ENCODE data around the gene RAPGEF1.
"Not testable (repeated sequence)": the region's sequence is repeated elsewhere in the genome, so short reads cannot be mapped to it uniquely, and the experiment has no call there.

Gene RAPGEF1

GRCh38 chr9:131666029-131666428 is 73.8 kb downstream of the RAPGEF1 start:
- Histone ChIP-seq H3K4me3 (no peak overlapping the region), H3K27ac (peak overlapping the region in 4 of 21 experiments; percentile 78 to 95 (median 89))

GRCh38 chr9:131663288-131663687 is 76.6 kb downstream of the RAPGEF1 start:
- H3K4me3 ChIP-seq: no peak overlapping the region
- no peak overlapping the region for H3K27ac ChIP-seq

DNA sequence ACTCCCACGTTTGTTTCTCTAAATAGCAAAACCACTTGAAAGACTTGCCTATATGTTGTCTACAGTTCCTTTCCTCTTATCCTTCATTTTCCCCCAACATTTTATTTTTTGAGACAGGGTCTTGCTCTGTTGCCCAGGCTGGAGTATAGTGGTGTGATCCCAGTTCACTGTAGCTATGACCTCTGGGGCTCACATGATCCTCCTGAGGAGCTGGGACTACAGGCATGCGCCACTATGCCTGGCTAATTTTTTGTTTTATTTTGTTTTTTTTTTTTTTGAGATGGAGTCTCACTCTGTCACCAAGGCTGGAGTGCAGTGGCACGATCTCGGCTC is 77.6 kb downstream of the RAPGEF1 start:
- H3K4me3 ChIP-seq: not testable (repeated sequence)
- H3K27ac ChIP-seq: peak overlapping the region in 1 of 21 experiments; percentile 28

GRCh38 chr9:131661568-131662288 is 78.1 kb downstream of the RAPGEF1 start:
- Histone ChIP-seq H3K4me3 (no peak overlapping the region), H3K27ac (peak overlapping the region in 1 of 21 experiments; percentile 28)

GRCh38 chr9:131660466-131661405 is 79.1 kb downstream of the RAPGEF1 start:
- Histone ChIP-seq H3K4me3 (no peak overlapping the region), H3K27ac (peak overlapping the region in 1 of 21 experiments; percentile 37)

DNA sequence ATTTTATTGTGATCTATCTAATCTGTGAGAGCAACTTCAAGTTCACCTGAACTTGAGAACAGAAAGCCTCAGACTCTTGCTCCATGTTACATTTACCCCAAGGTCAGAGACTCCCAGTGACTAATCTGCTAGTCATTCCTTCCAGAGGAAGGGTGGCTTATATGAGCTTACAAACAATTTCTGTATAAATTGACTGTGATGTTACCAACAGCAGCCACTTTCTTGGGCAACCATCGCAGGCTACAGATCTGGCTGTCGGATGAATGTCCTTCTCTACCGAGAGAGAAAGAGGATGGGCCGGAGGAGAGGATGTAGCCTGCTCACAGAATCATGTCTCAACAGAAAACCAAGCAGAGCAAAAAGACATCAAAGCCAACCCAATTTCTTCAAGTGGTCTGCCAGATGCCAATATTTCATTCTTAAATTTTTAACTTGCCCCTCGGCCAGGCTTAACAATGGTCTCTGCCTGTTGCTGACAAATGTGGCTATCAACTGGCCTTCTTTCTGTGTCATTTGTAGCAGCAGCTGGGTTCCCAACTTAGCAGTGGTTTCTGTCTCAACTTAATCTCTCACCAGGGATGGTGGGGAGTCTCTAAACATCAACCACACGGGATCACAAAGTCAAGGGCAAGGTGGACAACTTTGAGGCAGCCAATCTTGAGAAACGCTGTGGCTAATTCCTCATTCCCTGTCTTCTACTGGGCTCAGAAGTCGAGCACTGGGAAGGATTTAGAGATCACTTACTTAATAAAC is 81.3 kb downstream of the RAPGEF1 start:
- no peak overlapping the region for H3K4me3 ChIP-seq
- peak overlapping the region in 13 of 21 experiments; percentile 4 to 84 (median 54) for H3K27ac ChIP-seq

- Histone ChIP-seq H3K4me3 (no peak overlapping the region), H3K27ac (peak overlapping the region in 12 of 21 experiments; percentile 4 to 84 (median 55))
Measured at GRCh38 chr9:131657940-131658339, 81.9 kb downstream of the RAPGEF1 start.

DNA sequence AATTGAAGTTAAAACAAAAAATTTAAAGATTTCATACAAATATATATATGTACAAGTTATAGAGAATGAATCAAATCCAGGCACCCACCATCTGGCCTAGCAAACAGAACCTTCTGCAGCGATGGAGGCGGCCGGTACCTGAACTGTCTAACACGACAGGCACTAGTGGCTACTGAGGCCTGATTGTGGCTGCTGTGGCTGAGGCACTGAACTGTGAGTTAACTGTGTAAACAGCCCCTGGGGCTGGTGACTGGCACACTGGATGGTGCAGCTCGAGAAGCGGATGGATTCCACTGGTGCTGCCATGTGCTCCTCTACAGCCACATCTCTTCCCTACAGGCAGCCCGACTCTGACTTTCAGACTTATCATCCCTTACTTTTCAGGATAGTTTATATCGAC is 82.4 kb downstream of the RAPGEF1 start:
- Histone ChIP-seq H3K4me3 (no peak overlapping the region), H3K27ac (peak overlapping the region in 13 of 21 experiments; percentile 4 to 84 (median 68))

DNA sequence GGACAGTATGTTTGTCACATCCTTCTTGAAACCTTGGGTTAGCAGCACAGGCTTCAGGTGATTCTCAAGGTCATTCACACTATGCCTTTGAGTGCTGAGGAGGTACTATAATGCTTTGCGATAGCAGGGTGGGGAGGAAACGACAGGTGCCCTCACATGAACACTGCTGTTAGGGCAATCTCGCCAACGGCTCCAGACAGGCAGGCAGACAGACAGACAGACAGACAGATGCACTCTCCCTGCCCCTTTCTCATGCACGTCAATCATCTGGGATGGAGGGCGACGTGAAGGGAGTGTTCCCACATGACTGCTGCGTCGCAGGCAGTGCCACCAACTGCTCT is 82.9 kb downstream of the RAPGEF1 start:
- Histone ChIP-seq H3K4me3 (no peak overlapping the region), H3K27ac (peak overlapping the region in 19 of 21 experiments; percentile 10 to 84 (median 67))

DNA sequence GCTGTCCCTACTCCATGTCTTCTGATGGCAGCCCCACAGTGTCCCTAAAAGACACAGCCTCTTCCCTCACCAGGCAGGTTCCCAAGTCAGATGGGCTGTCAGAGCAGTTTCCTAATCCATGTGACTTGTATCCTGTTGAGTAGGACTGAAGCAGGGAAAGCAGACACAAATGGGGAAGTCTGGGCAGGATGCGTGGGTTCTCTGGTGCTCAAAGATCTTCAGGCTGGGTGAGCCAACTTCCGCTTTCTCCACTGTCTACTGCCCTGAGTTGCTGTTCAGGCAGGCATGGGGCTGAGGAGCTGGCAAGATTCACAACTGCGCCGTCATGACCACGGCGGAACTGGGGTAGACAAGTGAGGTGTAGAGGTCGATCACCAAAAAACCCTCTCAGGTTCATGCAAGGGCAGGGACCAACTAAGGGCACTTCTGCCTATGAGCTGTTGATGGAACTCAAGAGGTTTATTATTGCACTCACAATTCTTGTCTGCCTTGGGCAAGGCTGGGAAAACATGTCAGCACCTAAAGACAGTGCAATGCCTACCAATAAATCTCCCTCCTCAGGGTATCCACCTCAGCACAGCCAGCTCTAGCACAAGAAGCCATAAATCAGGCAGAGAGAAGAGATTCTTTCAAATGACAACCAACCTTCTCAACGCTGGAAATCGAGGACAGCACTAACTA is 83.4 kb downstream of the RAPGEF1 start:
- Histone ChIP-seq H3K4me3 (no peak overlapping the region), H3K27ac (peak overlapping the region in 19 of 21 experiments; percentile 10 to 84 (median 67))

- not testable (repeated sequence) for H3K4me3 ChIP-seq
- H3K27ac ChIP-seq: peak overlapping the region in 5 of 21 experiments; percentile 18 to 60 (median 22)
Measured at GRCh38 chr9:131654369-131654768, 85.5 kb downstream of the RAPGEF1 start.

DNA sequence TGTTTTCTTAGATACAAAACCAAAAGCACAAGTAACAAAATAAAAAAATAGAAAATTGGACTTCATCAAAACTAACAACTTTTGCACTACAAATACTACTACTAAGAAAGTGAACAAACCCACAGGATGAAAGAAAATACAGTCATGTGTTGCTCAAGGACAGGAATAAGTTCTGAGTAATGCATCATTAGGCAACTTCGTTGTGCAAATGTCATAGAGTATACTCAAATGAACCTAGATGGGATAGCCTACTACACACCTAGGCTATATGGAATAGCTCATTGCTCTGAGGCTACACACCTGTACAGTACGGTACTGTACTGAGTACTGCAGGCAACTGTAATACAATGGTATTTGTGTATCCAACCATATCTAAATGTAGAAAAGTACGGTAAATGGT is 88.3 kb downstream of the RAPGEF1 start:
- H3K4me3 ChIP-seq: no peak overlapping the region
- peak overlapping the region in 3 of 21 experiments; percentile 4 to 48 (median 30) for H3K27ac ChIP-seq

- H3K4me3 ChIP-seq: no peak overlapping the region
- H3K27ac ChIP-seq: peak overlapping the region in 9 of 21 experiments; percentile 8 to 67 (median 44)
Measured at GRCh38 chr9:131651160-131651559, 88.7 kb downstream of the RAPGEF1 start.

DNA sequence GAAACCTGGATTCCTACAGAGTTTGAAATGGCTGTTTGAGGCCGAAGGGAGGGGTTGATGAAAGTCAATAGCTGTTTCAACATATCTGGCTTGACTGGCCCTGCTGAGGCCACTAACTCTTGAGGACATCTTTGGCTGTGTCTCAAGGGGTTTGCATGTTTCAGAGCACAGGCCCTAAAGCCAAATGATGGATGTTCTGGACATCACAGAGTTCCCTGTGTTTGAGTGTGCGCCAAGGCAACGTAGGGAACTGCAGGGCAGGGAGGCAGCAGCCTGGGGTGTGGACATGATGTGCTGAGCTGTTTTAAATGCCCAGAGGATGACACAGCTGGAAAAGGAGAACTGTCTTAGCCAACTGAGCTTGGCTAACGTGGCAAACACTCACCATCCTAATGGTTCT is 89.6 kb downstream of the RAPGEF1 start:
- Histone ChIP-seq H3K4me3 (no peak overlapping the region), H3K27ac (peak overlapping the region in 9 of 21 experiments; percentile 30 to 67 (median 46))

- Histone ChIP-seq H3K4me3 (no peak overlapping the region), H3K27ac (peak overlapping the region in 7 of 21 experiments; percentile 30 to 67 (median 46))
Measured at GRCh38 chr9:131649646-131650045, 90.2 kb downstream of the RAPGEF1 start.

DNA sequence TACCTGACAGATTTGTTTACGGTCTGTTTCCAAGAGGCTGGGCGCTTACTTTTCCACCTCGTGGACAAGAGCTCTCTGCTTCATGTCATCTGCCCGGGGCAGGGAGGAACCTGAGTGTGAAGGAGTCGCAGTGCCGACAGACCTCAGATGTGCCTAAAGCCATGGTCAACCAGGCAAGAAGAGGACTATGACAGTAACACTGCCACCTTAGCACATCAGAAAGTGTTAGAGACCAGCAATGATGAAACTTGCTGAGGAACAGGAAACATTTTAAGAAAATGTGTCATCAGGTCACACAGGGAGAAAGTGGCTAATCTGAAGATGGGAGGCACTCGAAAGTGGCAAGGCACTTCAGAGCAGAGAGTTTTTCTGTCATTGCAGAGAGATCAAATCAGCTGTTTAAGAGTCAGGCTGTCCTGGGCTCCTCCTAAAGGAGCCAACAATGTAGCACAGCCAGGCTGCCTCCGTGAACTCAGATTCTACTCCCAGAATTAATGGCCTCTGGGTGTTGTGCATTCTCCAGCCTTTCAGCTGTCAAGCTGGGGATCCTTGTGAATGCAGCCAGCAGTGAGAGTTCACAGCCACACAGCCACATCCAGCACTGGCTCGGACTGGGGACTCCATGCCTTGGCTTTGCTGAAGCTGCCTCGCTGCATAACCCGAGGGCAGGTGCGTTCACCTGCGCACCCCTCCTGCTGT is 94.6 kb downstream of the RAPGEF1 start:
- H3K4me3 ChIP-seq: no peak overlapping the region

GRCh38 chr9:131642496-131643083 is 97.3 kb downstream of the RAPGEF1 start:
- H3K4me3 ChIP-seq: no peak overlapping the region
- H3K27ac ChIP-seq: peak overlapping the region in 6 of 21 experiments; percentile 4 to 79 (median 18)

More for the DNA sequence above, 94.6 kb downstream of the RAPGEF1 start:
- H3K27ac ChIP-seq: peak overlapping the region in 1 of 21 experiments; percentile 30
